BLaER1 treated with 17β-estradiol and CSF1 and Interleukin-3, amounts not matched to agents 10 nM and 100 nM (cell line): ENCODE data around the gene PRKAG1.

Experiments used
- H3K27ac ChIP-seq, 11 experiments: shearing (Covaris generic); formaldehyde crosslinking; 2 replicates each; pipeline ENCODE4 v1.8.1; 2022
- H3K27me3 ChIP-seq, 11 experiments: shearing (Covaris generic); formaldehyde crosslinking; 2 replicates each; pipeline ENCODE4 v1.8.1; 2022
- H3K36me3 ChIP-seq, 11 experiments: shearing (Covaris generic); formaldehyde crosslinking; 2 replicates each; pipeline ENCODE4 v1.8.1; 2022
- H3K4me1 ChIP-seq, 10 experiments: shearing (Covaris generic); formaldehyde crosslinking; 2 replicates each; pipeline ENCODE4 v1.8.1; 2022
- H3K4me2 ChIP-seq, 11 experiments: shearing (Covaris generic); formaldehyde crosslinking; 2 replicates each; pipeline ENCODE4 v1.8.1; 2022
- H3K4me3 ChIP-seq, 10 experiments: shearing (Covaris generic); formaldehyde crosslinking; 2 replicates each; pipeline ENCODE4 v1.8.1; 2022
- H3K9ac ChIP-seq, 11 experiments: shearing (Covaris generic); formaldehyde crosslinking; 2 replicates each; pipeline ENCODE4 v1.8.1; 2022
- H3K9me3 ChIP-seq, 11 experiments: shearing (Covaris generic); formaldehyde crosslinking; replicated peaks in 1 of 11; 2 replicates each; pipeline ENCODE4 v1.8.1; 2022
- H4K20me1 ChIP-seq, 11 experiments: shearing (Covaris generic); formaldehyde crosslinking; 2 replicates each; pipeline ENCODE4 v1.8.1; 2022
- Cebpa-rat ChIP-seq, 11 experiments: shearing (Covaris generic); IDR thresholded peaks; 2 replicates each; pipeline ENCODE4 v1.8.1; 2022

The PRKAG1 gene

DNA sequence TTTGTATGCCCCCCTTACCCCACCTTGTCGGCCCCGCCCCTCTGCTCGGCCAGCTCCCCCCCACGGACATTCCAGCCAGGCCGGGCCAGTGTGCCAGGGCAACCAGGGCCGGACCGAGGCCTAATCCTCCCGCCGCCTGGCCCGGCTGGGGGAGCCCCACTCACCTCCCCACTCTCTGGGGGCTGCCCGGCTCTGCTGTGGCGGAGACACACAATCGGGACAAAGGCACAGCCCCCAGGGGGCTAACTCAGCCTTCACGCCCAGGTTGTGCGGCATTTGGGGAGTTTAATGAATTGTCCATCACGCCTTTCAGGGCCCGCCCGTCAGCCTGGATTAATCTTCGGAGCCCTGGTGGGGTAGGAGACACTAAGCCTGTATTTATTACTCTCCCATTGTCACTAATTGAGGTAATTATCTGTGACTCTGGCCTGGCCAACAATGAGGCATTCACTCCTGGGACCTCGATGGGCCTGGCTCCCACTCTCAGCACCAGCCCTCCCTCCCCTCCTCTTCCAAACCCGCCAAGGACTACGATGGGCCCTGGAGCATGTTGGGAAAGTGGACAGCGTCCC is 31.8 kb downstream of the PRKAG1 start:
- peaks cover 18 to 62% (median 49%) of the 10 kb centered on the region in 10 experiments for H3K4me1 ChIP-seq
- H3K4me3 ChIP-seq: no peak overlapping the region
- H3K36me3 ChIP-seq: no peaks in the 10 kb centered on the region
- H3K27ac ChIP-seq: no peak overlapping the region
- H3K9me3 ChIP-seq: no peaks in the 10 kb centered on the region
- no peak for TF ChIP-seq Cebpa-rat (IDR thresholded peaks at IDR 0.05)
- peaks cover 0 to 25% (median 3%) of the 10 kb centered on the region in 11 experiments; a peak in 12 of 22 replicates for H4K20me1 ChIP-seq
- H3K4me2 ChIP-seq: peak overlapping the region in 6 of 11 experiments; percentile 79 to 94 (median 86); a peak in 10 of 22 replicates
- no peak overlapping the region for H3K9ac ChIP-seq
- peaks cover 19 to 53% (median 35%) of the 10 kb centered on the region in 11 experiments for H3K27me3 ChIP-seq

DNA sequence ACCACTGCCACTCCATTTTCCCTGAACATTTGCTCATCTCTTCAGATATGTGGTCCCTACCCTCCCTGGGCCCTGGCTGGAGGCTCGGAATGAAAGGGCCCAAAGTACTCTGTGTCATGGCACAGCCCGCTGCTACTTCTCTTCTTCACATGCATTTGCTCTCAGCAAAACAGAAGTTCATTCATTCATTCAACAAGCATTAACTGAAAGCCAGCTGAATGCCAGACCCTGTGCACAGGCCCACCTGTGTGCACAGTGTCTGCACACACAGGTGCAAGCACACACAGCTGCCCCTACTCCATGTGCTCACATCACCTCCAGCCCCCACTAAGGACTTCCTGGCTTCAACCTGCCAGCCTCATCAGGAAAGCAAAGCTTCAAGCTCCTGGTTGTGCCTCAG is 32.7 kb downstream of the PRKAG1 start:
- Histone ChIP-seq H3K4me2 (peak overlapping the region; percentile 37 to 94 (median 80)), H3K27ac (no peak overlapping the region), H3K9me3 (no peaks in the 10 kb centered on the region), H3K4me3 (peak overlapping the region in 2 of 10 experiments; percentile 29 to 34; a peak in 2 of 20 replicates), H3K36me3 (no peaks in the 10 kb centered on the region), H3K27me3 (peaks cover 28 to 62% (median 44%) of the 10 kb centered on the region in 11 experiments), H4K20me1 (peaks cover 0 to 34% (median 12%) of the 10 kb centered on the region in 11 experiments; a peak in 14 of 22 replicates), H3K4me1 (peaks cover 27 to 65% (median 49%) of the 10 kb centered on the region in 10 experiments), H3K9ac (peak overlapping the region in 3 of 11 experiments; percentile 16 to 40 (median 31); a peak in 3 of 22 replicates)
- TF ChIP-seq Cebpa-rat (IDR thresholded peaks at IDR 0.05): no peak

DNA sequence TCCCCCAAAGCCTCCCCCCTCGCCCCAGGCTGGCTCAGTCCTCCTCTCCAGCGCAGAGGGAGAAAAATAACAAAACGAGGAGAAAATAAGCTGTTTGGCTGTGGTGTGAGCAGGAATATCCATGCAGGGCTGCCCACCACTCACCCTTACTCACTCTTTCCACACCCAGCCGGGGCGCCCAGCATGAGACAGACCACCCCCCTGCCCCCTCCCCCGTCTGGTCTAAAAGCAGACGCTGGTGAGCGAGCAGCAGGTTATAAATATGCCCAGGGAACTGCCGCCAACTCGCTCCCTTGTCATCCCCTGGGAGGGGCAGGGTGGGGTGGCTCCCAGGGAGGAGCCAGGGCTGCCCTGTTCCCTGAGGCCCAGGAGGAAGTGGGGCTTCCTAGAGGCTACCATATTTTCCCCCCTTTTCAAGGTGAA is 33.1 kb downstream of the PRKAG1 start:
- Histone ChIP-seq H3K4me1 (peaks cover 32 to 65% (median 49%) of the 10 kb centered on the region in 10 experiments), H3K9me3 (no peaks in the 10 kb centered on the region), H3K36me3 (no peaks in the 10 kb centered on the region), H3K4me2 (peak overlapping the region; percentile 37 to 94 (median 80)), H3K4me3 (peak overlapping the region in 3 of 10 experiments; percentile 28 to 34 (median 29); a peak in 4 of 20 replicates), H3K27ac (no peak overlapping the region), H3K27me3 (peaks cover 33 to 66% (median 48%) of the 10 kb centered on the region in 11 experiments), H4K20me1 (peaks cover 0 to 38% (median 16%) of the 10 kb centered on the region in 11 experiments; a peak in 15 of 22 replicates), H3K9ac (peak overlapping the region in 6 of 11 experiments; percentile 13 to 40 (median 24); a peak in 7 of 22 replicates)
- TF ChIP-seq Cebpa-rat (IDR thresholded peaks at IDR 0.05): no peak

DNA sequence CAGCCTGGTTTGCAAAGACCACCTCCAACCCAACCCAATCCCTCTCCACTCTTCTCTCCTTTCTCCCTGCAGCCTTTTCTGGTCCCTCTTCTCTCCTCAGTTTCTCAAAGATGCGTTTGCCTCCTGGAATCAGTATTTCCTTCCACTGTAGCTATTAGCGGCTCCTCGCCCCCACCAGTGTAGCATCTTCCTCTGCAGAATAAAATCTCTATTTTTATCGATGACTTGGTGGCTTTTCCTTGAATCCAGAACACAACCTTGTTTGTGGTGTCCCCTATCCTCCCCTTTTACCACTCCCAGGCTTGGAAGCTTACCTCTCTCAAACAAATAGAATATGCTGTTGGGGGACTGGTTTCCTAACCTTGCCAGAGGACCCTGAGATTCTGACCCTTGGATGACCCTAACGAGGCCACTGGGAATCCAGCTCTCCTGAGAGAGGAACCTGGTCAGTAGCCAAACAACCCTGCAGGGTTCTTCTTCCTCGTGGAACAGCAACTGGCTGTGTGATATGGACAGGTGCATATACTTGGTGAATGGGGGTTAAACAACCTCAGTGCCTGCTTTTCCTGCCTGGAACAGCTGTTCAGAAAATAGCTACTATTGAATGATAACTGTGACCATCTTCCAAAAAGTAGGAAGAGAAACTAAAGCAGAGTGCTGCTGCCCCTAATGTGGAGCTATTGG is 36.0 kb downstream of the PRKAG1 start:
- no peak overlapping the region for H3K4me3 ChIP-seq
- H3K9ac ChIP-seq: no peak overlapping the region
- H3K9me3 ChIP-seq: no peaks in the 10 kb centered on the region
- H3K4me2 ChIP-seq: peak overlapping the region in 7 of 11 experiments; percentile 84 to 95 (median 93); a peak in 8 of 22 replicates
- peaks cover 61 to 91% (median 75%) of the 10 kb centered on the region in 10 experiments for H3K4me1 ChIP-seq
- H3K27me3 ChIP-seq: peaks cover 62 to 83% (median 72%) of the 10 kb centered on the region in 11 experiments
- H3K36me3 ChIP-seq: no peaks in the 10 kb centered on the region
- no peak overlapping the region for H3K27ac ChIP-seq
- TF ChIP-seq Cebpa-rat (IDR thresholded peaks at IDR 0.05): no peak
- H4K20me1 ChIP-seq: peaks cover 0 to 68% (median 40%) of the 10 kb centered on the region in 11 experiments; a peak in 20 of 22 replicates

DNA sequence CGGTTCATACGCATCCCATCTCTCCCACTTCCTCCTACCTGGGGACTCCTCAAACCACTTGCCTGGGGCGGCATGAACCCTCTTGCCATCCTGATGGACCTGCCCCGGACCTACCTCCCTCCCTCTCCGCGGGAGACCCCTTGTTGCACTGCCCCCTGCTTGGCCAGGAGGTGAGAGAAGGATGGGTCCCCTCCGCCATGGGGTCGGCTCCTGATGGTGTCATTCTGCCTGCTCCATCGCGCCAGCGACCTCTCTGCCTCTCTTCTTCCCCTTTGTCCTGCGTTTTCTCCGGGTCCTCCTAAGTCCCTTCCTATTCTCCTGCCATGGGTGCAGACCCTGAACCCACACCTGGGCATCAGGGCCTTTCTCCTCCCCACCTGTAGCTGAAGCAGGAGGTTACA is 36.8 kb downstream of the PRKAG1 start:
- Histone ChIP-seq H3K9me3 (no peaks in the 10 kb centered on the region), H3K36me3 (no peaks in the 10 kb centered on the region), H3K4me1 (peaks cover 62 to 86% (median 75%) of the 10 kb centered on the region in 10 experiments), H3K27ac (no peak overlapping the region), H3K4me2 (peak overlapping the region; percentile 84 to 98 (median 92)), H3K27me3 (peaks cover 70 to 88% (median 77%) of the 10 kb centered on the region in 11 experiments), H3K4me3 (peak overlapping the region; percentile 42 to 66 (median 54); a peak in 19 of 20 replicates), H4K20me1 (peaks cover 0 to 76% (median 40%) of the 10 kb centered on the region in 11 experiments; a peak in 20 of 22 replicates), H3K9ac (no peak overlapping the region)
- TF ChIP-seq Cebpa-rat (IDR thresholded peaks at IDR 0.05): no peak

DNA sequence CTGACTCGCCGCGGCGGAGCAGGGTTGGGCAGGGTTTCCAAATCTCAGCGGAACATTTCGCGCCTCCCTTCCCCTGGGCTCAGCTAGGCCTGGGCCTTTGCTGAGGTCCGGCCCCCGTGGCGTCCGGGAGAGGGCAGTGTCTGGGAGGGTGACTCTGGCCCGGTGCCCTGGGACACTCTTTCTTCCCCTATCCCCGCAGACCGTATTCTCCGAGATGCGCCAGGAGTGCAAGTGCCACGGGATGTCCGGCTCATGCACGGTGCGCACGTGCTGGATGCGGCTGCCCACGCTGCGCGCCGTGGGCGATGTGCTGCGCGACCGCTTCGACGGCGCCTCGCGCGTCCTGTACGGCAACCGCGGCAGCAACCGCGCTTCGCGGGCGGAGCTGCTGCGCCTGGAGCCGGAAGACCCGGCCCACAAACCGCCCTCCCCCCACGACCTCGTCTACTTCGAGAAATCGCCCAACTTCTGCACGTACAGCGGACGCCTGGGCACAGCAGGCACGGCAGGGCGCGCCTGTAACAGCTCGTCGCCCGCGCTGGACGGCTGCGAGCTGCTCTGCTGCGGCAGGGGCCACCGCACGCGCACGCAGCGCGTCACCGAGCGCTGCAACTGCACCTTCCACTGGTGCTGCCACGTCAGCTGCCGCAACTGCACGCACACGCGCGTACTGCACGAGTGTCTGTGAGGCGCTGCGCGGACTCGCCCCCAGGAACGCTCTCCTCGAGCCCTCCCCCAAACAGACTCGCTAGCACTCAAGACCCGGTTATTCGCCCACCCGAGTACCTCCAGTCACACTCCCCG is 37.4 kb downstream of the PRKAG1 start:
- peaks cover 0 to 80% (median 42%) of the 10 kb centered on the region in 11 experiments; a peak in 20 of 22 replicates for H4K20me1 ChIP-seq
- H3K27ac ChIP-seq: no peak overlapping the region
- H3K36me3 ChIP-seq: no peaks in the 10 kb centered on the region
- H3K4me3 ChIP-seq: peak overlapping the region; percentile 42 to 66 (median 54)
- H3K9ac ChIP-seq: peak overlapping the region in 5 of 11 experiments; percentile 0 to 44 (median 31); a peak in 5 of 22 replicates
- TF ChIP-seq Cebpa-rat (IDR thresholded peaks at IDR 0.05): no peak
- H3K4me1 ChIP-seq: peaks cover 62 to 80% (median 70%) of the 10 kb centered on the region in 10 experiments
- peaks cover 76 to 94% (median 83%) of the 10 kb centered on the region in 11 experiments for H3K27me3 ChIP-seq
- H3K9me3 ChIP-seq: no peaks in the 10 kb centered on the region
- peak overlapping the region; percentile 84 to 98 (median 92) for H3K4me2 ChIP-seq

DNA sequence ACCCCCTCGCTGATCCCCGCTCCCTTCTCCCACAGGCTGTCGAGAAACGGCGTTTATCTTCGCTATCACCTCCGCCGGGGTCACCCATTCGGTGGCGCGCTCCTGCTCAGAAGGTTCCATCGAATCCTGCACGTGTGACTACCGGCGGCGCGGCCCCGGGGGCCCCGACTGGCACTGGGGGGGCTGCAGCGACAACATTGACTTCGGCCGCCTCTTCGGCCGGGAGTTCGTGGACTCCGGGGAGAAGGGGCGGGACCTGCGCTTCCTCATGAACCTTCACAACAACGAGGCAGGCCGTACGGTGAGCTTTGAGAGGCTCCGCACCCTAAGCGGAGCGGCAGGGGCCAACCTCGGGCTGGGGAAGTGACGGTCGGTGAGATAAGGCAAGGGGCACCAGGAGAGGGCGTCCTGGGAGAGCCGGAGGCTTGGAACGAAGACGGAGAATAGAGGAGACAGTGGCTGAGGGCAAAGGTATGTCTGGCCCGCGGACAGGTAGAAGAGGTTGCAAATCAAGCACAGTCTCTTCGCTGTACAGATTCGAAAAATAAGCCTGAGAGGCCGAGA is 38.1 kb downstream of the PRKAG1 start:
- peak overlapping the region; percentile 84 to 98 (median 92) for H3K4me2 ChIP-seq
- peaks cover 83 to 99% (median 90%) of the 10 kb centered on the region in 11 experiments for H3K27me3 ChIP-seq
- H3K27ac ChIP-seq: no peak overlapping the region
- peak overlapping the region; percentile 42 to 66 (median 54) for H3K4me3 ChIP-seq
- H3K9ac ChIP-seq: peak overlapping the region in 4 of 11 experiments; percentile 4 to 44 (median 29); a peak in 5 of 22 replicates
- no peaks in the 10 kb centered on the region for H3K36me3 ChIP-seq
- peaks cover 0 to 80% (median 42%) of the 10 kb centered on the region in 11 experiments; a peak in 20 of 22 replicates for H4K20me1 ChIP-seq
- no peak for TF ChIP-seq Cebpa-rat (IDR thresholded peaks at IDR 0.05)
- H3K9me3 ChIP-seq: no peaks in the 10 kb centered on the region
- H3K4me1 ChIP-seq: peaks cover 56 to 73% (median 63%) of the 10 kb centered on the region in 10 experiments
